Natural killer cell treated with Interleukin-12 subunit alpha and Interleukin-12 subunit beta and Interleukin-15 and Interleukin-18, amount 100 ng/mL, for 72 hours (primary cell): Measurements from ENCODE around the gene PDPK1. TPM values are rescaled to one million over a fixed set of nuclear protein-coding genes. Genes with fewer than 3 reads are reported as not detected.
A peak's percentile ranks its signal among the peaks of the same experiment; 100 is the strongest.
"Not testable (repeated sequence)": the region's sequence is repeated elsewhere in the genome, so short reads cannot be mapped to it uniquely, and the experiment has no call there.

Experiments used
- ATAC-seq, 2 donors: fragments of 150-1000 bp; cut with Tn5 transposase in 1 of 2; sonication (Bioruptor Pico), chemical (Tn5 transposase) in 1 of 2; 2 replicates each; pipeline ENCODE4 v1.10.0; 2021
- DNase-seq: peaks from one replicate; pipeline ENCODE4 v3.0.0; 2022; ENCODE audit warnings: low spot score
- H3K27ac Mint-ChIP-seq, 2 donors: 1 replicate in 1 of 2; 2 replicates in 1 of 2; pipeline ENCODE4 v1.8.0; 2022; ENCODE audit warnings: mixed read lengths in 2 of 2, mild to moderate bottlenecking in 1 of 2, moderate library complexity in 1 of 2
- H3K27me3 Mint-ChIP-seq, 2 donors: 1 replicate in 1 of 2; 2 replicates in 1 of 2; pipeline ENCODE4 v1.8.0; 2022; ENCODE audit warnings: mixed read lengths in 2 of 2
- H3K36me3 Mint-ChIP-seq: one replicate; pipeline ENCODE4 v1.8.0; 2022; ENCODE audit warnings: mixed read lengths
- H3K4me1 Mint-ChIP-seq, 2 donors: 1 replicate in 1 of 2; 2 replicates in 1 of 2; pipeline ENCODE4 v1.8.0; 2022; ENCODE audit warnings: low read depth in 2 of 2, mixed read lengths in 2 of 2, mild to moderate bottlenecking in 1 of 2
- H3K4me3 Mint-ChIP-seq: one replicate; pipeline ENCODE4 v1.8.0; 2022; ENCODE audit warnings: mixed read lengths
- H3K9me3 Mint-ChIP-seq: 2 replicates; pipeline ENCODE4 v1.8.0; 2022; ENCODE audit warnings: mixed read lengths
- total RNA-seq, 2 donors: library from RNA; stranded (reverse); gene quantifications; one replicate each; pipeline ENCODE4 v1.2.3, GENCODE V29; 2022

Gene PDPK1
- total RNA-seq, 2 donors from 2014 or later: 71.3 to 76.8 TPM

DNA sequence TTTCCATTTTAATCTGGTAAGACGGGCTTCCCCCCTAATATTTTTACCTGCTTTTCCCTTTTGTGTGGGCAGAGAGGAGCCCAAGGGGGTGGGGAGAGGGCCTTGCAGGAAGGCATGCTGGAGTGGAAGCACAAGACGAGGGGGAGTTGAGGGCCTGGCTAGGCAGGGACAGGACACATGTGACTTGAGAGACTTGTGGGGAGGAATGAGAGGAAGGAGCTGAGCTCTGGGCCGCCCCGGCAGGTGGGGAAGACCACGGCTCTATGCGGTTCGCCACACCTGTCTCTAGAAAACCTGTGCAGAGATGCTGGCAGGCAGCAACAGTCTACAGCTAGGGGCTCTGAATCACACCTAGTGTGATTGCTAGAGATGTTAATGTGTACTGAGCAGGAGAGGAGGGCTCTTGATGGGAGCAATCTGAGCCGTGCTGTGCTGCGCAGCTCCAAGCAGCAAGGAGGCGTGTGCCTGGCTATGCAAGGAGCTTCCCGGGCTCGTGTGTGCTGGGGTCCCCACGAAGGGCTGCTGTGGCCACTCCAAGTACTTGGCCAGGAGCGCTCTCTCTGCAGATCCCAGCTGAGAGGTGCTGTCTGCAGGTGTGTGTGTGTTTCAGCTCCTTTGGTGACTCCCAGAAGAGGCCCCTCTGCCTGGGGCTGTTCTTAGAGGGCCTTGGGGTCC is 50.2 kb downstream of the PDPK1 start:
- ATAC-seq (no peak), DNase-seq (no peak)
- Mint-ChIP-seq H3K9me3 (no peaks in the 10 kb centered on the region), H3K27ac (no peak overlapping the region), H3K4me1 (peaks cover 9 to 11% of the 10 kb centered on the region in 2 donors), H3K4me3 (no peak overlapping the region), H3K36me3 (no peaks in the 10 kb centered on the region), H3K27me3 (no peaks in the 10 kb centered on the region)

DNA sequence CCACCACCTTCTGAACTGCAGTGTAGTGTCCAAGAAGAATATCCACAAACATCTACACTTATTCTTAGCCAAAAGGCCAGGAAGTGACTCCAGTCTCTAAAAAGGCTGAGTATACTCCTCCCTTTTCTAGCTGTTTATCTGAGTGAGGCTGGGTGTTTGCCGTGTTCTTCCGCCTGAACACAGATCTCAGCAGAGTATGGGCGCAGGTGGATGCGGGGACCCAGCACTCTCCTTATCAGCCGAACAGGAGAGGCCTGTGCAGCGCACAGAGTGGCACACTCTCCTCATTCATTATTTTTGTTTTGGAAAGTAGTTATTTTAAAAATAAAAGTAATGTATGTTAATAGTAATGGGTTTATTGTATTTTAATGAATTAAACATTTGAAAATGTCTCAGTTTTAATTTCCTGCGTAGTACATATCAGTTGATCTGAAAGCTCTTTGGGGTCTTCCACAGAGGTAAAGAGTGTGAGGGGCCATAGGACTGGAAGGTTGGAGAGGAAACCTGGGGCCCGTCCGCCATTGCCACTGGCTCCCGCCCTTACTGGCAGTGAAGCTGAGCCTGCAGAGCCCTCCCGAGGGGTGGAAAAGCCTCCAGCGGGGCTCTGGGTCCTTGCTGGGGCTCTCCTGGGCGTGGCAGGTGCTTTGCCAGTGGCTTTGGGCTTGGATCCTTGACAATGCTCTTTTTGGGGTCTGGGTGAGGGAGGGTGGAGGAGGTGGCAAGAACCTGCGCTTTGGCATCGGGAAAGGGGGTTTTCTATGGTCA is 53.8 kb downstream of the PDPK1 start:
- Mint-ChIP-seq H3K27me3 (no peaks in the 10 kb centered on the region), H3K36me3 (no peaks in the 10 kb centered on the region), H3K27ac (peak overlapping the region in 1 of 2 donors; percentile 43), H3K4me3 (no peak overlapping the region), H3K9me3 (no peaks in the 10 kb centered on the region), H3K4me1 (peaks cover 18 to 21% of the 10 kb centered on the region in 2 donors)
- no peak for DNase-seq
- no peak for ATAC-seq

- Mint-ChIP-seq H3K4me1 (peaks cover 18 to 21% of the 10 kb centered on the region in 2 donors), H3K9me3 (no peaks in the 10 kb centered on the region), H3K27me3 (no peaks in the 10 kb centered on the region), H3K4me3 (no peak overlapping the region), H3K27ac (no peak overlapping the region), H3K36me3 (no peaks in the 10 kb centered on the region)
- ATAC-seq (no peak), DNase-seq (no peak)
These were observed 55.0 kb downstream of the PDPK1 start for GRCh38 chr16:2592786-2593185.

DNA sequence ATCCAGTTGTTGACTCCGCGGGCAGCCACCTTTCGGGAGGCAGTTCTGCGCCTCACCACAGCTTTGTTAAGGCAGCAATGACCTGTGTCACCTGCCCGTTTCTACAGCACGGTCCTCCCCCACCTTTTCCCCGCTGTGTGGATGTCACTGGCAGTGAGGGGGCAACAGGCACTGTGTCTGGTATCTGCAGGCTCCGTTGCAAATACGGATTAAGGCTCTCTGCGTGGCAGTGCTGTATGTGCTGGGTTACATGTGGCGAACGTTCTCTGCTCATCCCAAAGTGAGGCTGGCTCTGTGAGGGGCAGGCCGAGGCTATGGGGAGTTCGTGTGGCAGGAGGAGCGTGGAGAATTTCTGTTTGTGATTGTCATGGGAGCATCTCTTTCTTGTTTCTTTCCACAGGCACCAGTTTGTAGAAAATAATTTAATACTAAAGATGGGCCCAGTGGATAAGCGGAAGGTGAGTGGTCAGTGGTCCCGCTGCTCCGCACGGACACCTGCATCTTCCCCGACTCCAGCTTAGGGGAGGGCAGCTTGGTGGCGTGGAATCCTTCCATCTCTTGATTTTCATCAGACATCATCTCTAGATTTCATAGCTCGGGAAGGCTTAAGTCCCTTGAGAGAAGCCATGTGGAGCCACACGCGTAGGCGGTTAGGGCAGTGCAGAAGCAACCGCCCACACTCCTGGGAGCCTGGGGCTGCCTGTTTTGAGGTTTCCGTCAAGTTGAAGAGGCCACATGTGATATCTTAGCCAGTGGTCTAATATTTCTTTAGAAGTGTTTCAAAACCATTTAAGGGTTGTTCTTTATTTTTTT is 57.8 kb downstream of the PDPK1 start:
- Mint-ChIP-seq H3K36me3 (no peaks in the 10 kb centered on the region), H3K4me3 (no peak overlapping the region), H3K27ac (no peak overlapping the region), H3K27me3 (no peaks in the 10 kb centered on the region), H3K4me1 (peaks cover 12 to 17% of the 10 kb centered on the region in 2 donors), H3K9me3 (no peaks in the 10 kb centered on the region)
- DNase-seq (no peak), ATAC-seq (no peak)

DNA sequence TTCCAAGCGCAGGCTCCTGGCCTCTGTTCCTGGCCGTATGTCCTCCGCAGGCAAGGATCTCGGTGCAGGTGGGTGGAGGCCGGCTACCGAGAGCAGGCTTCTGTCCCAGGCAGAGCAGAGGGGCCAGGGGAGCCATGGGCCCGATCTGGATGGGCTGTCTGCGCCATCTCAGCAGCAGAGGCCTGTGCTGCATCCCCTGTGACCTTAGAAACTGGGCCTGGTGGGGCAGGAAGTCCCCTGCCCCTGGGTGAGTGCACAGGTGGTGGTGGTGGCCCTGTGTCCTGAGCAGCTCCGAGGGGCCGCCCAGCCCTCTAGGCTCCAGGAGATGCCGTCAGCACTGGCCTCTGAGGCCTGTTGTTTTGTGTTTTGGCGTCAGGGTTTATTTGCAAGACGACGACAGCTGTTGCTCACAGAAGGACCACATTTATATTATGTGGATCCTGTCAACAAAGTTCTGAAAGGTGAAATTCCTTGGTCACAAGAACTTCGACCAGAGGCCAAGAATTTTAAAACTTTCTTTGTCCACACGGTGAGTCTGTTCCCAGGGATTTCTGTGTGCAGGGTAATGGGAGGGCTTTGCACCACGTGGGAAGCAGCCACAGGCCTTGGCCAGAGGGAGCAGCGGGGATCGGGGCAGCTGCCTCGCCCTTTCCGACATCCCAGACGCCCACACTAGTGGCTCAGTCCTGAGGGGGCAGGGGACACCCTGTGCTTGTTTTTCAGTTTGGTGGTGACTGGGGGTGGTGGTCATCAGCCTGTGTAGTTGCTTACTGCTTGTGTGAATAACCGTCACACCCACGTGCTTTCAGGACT is 59.1 kb downstream of the PDPK1 start:
- DNase-seq: no peak

GRCh38 chr16:2597560-2597902 is 59.7 kb downstream of the PDPK1 start:
- Mint-ChIP-seq H3K4me1 (peaks cover 9 to 12% of the 10 kb centered on the region in 2 donors), H3K9me3 (no peaks in the 10 kb centered on the region), H3K4me3 (no peak overlapping the region), H3K36me3 (no peaks in the 10 kb centered on the region), H3K27me3 (no peaks in the 10 kb centered on the region), H3K27ac (no peak overlapping the region)
- no peak for ATAC-seq
- no peak for DNase-seq

More for the DNA sequence above, 59.1 kb downstream of the PDPK1 start:
- H3K9me3 Mint-ChIP-seq: no peaks in the 10 kb centered on the region
- no peak overlapping the region for H3K4me3 Mint-ChIP-seq
- H3K4me1 Mint-ChIP-seq: peaks cover 12 to 17% of the 10 kb centered on the region in 2 donors
- H3K27me3 Mint-ChIP-seq: no peaks in the 10 kb centered on the region
- no peak overlapping the region for H3K27ac Mint-ChIP-seq
- ATAC-seq: no peak
- H3K36me3 Mint-ChIP-seq: no peaks in the 10 kb centered on the region

- Mint-ChIP-seq H3K27ac (no peak overlapping the region), H3K4me1 (peaks cover 11 to 12% of the 10 kb centered on the region in 2 donors), H3K27me3 (no peaks in the 10 kb centered on the region), H3K36me3 (no peaks in the 10 kb centered on the region), H3K9me3 (no peaks in the 10 kb centered on the region), H3K4me3 (no peak overlapping the region)
- no peak for ATAC-seq
- no peak for DNase-seq
These were observed 60.4 kb downstream of the PDPK1 start for GRCh38 chr16:2598133-2598641.

GRCh38 chr16:2598723-2599122 is 60.9 kb downstream of the PDPK1 start:
- ATAC-seq (no peak), DNase-seq (no peak)
- H3K9me3 Mint-ChIP-seq: no peaks in the 10 kb centered on the region
- H3K27ac Mint-ChIP-seq: no peak overlapping the region
- H3K4me3 Mint-ChIP-seq: no peak overlapping the region
- peaks cover 6 to 8% of the 10 kb centered on the region in 2 donors for H3K4me1 Mint-ChIP-seq
- H3K36me3 Mint-ChIP-seq: no peaks in the 10 kb centered on the region
- H3K27me3 Mint-ChIP-seq: no peaks in the 10 kb centered on the region

- H3K4me1 Mint-ChIP-seq, ATAC-seq, H3K27ac Mint-ChIP-seq, H3K4me3 Mint-ChIP-seq, H3K27me3 Mint-ChIP-seq, H3K9me3 Mint-ChIP-seq, DNase-seq, H3K36me3 Mint-ChIP-seq: not testable (repeated sequence)
These were observed 61.3 kb downstream of the PDPK1 start for GRCh38 chr16:2599165-2599564.

GRCh38 chr16:2599785-2600184 is 62.0 kb downstream of the PDPK1 start:
- not testable (repeated sequence) for H3K27ac Mint-ChIP-seq, DNase-seq, H3K27me3 Mint-ChIP-seq, H3K36me3 Mint-ChIP-seq, ATAC-seq, H3K4me3 Mint-ChIP-seq, H3K9me3 Mint-ChIP-seq
- peaks cover 8 to 10% of the 10 kb centered on the region in 2 donors for H3K4me1 Mint-ChIP-seq

GRCh38 chr16:2601301-2602025 is 63.6 kb downstream of the PDPK1 start:
- H3K36me3 Mint-ChIP-seq, H3K27me3 Mint-ChIP-seq, H3K9me3 Mint-ChIP-seq, DNase-seq, H3K4me3 Mint-ChIP-seq, ATAC-seq, H3K27ac Mint-ChIP-seq: not testable (repeated sequence)
- H3K4me1 Mint-ChIP-seq: peaks cover 11 to 15% of the 10 kb centered on the region in 2 donors

DNA sequence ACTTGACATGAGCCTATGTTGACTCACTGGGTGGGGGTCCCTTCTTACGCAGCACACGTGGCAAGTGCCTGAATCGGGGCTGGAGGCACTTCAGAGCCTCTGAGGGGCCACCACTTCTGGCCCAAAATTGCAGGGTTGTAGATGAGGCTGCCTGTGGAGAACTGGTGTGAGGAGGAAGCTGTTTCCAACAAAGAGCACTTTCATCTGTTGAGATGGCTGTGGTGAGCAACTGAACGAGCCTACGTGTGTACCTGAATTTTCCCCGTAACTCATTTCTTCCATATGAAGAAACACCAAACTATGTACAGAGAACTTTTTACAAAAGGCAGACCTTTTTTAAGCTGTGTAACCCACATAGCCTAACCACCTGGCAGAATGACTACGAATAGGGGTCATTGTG is 64.4 kb downstream of the PDPK1 start:
- ATAC-seq, H3K4me3 Mint-ChIP-seq, H3K9me3 Mint-ChIP-seq, H3K36me3 Mint-ChIP-seq, DNase-seq, H3K27me3 Mint-ChIP-seq, H3K27ac Mint-ChIP-seq: not testable (repeated sequence)
- peaks cover 11 to 15% of the 10 kb centered on the region in 2 donors for H3K4me1 Mint-ChIP-seq
